Natural killer cell (primary cell): ENCODE data around the gene PXN. TPM values are rescaled to one million over a fixed set of nuclear protein-coding genes. Genes with fewer than 3 reads are reported as not detected.
"Not testable (repeated sequence)": the region's sequence is repeated elsewhere in the genome, so short reads cannot be mapped to it uniquely, and the experiment has no call there.

Experiments
- ATAC-seq, 3 donors: fragments of 150-1000 bp in 2 of 3; fragments of 200-7000 bp in 1 of 3; cut with Tn5 transposase; 1 replicate in 1 of 3; 2 replicates in 2 of 3; pipeline ENCODE4 v1.10.0; 2021; ENCODE audit warnings: mild to moderate bottlenecking in 2 of 3, moderate library complexity in 2 of 3
- DNase-seq, 2 donors: peaks; one replicate each; pipeline versions ENCODE4 v3.0.0 to v3.0.0-alpha.2; 2013 to 2021; ENCODE audit warnings: mixed read lengths in 1 of 2
- H3K27ac ChIP-seq: one replicate; pipeline ENCODE4 v1.5.1; 2013; ENCODE audit warnings: mild to moderate bottlenecking, low read length
- H3K27me3 ChIP-seq: one replicate; pipeline ENCODE4 v1.6.1; 2013; ENCODE audit warnings: low read length; ENCODE audit not compliant: control insufficient read depth, insufficient read depth
- H3K36me3 ChIP-seq: one replicate; pipeline ENCODE4 v1.6.1; 2013; ENCODE audit warnings: low read length; ENCODE audit not compliant: control insufficient read depth, insufficient read depth
- H3K4me1 ChIP-seq: one replicate; pipeline ENCODE4 v1.6.1; 2013; ENCODE audit warnings: low read length; ENCODE audit not compliant: control insufficient read depth, insufficient read depth
- H3K4me3 ChIP-seq: one replicate; pipeline ENCODE4 v1.5.1; 2013; ENCODE audit warnings: low read length
- H3K9me3 ChIP-seq: one replicate; pipeline ENCODE4 v1.6.1; 2013; ENCODE audit warnings: low read length; ENCODE audit not compliant: control insufficient read depth, insufficient read depth
- H3K27ac Mint-ChIP-seq, 2 donors: one replicate each; pipeline ENCODE4 v1.8.0; 2022; ENCODE audit warnings: mild to moderate bottlenecking in 2 of 2, mixed read lengths in 2 of 2, moderate library complexity in 1 of 2
- H3K27me3 Mint-ChIP-seq, 2 donors: one replicate each; pipeline ENCODE4 v1.8.0; 2022; ENCODE audit warnings: low read depth in 2 of 2, mixed read lengths in 2 of 2
- H3K36me3 Mint-ChIP-seq: one replicate; pipeline ENCODE4 v1.8.0; 2022; ENCODE audit warnings: mixed read lengths
- H3K4me1 Mint-ChIP-seq, 2 donors: one replicate each; pipeline ENCODE4 v1.8.0; 2022; ENCODE audit warnings: mixed read lengths in 2 of 2
- H3K4me3 Mint-ChIP-seq: one replicate; pipeline ENCODE4 v1.8.0; 2022; ENCODE audit warnings: mild to moderate bottlenecking, moderate library complexity, mixed read lengths
- H3K9me3 Mint-ChIP-seq, 2 donors: one replicate each; pipeline ENCODE4 v1.8.0; 2022; ENCODE audit warnings: mixed read lengths in 2 of 2
- CTCF ChIP-seq: fragments of 200-600 bp; IDR thresholded peaks from one replicate; pipeline ENCODE4 v1.8.0; 2022; ENCODE audit warnings: antibody characterized with exemption
- WGBS: methylation state at CpG from one replicate; pipeline ENCODE4 v1.1.7; 2013; ENCODE audit warnings: missing lambda C conversion rate; ENCODE audit not compliant: insufficient coverage; 5-methylcytosine and 5-hydroxymethylcytosine counted together
- intact Hi-C: fragments of 100-400 bp; cut with micrococcal nuclease; formaldehyde crosslinking; loops from one replicate; pipeline ENCODE4 v1.14.2; 2022
- total RNA-seq, 4 donors: library from RNA; stranded (reverse); fragments of 120-200 nt in 1 of 4; gene quantifications; one replicate each; pipeline versions ENCODE4 v1.2.3 to v1.2.4, GENCODE V29; 2013 to 2022

The PXN gene
- total RNA-seq, 3 donors from 2014 or later (not counting 1 experiment from before 2014, with no cell fraction given), result 436 to 504 (median 478) TPM

- H3K27ac Mint-ChIP-seq, result peak overlapping the region in 1 of 2 donors; percentile 63
- WGBS, result 100% methylated on average over 1 of the region's 1 CpG
- intact Hi-C loops, result no loop called here
- no peak overlapping the region for H3K4me3 Mint-ChIP-seq
- H3K36me3 Mint-ChIP-seq, result no peaks in the 10 kb centered on the region
- H3K27me3 Mint-ChIP-seq, result no peaks in the 10 kb centered on the region
- TF ChIP-seq CTCF, result no peak
- Histone ChIP-seq H3K27ac (no peak overlapping the region), H3K4me3 (no peak overlapping the region), H3K4me1 (peaks cover 37% of the 10 kb centered on the region), H3K27me3 (no peaks in the 10 kb centered on the region), H3K36me3 (peaks cover 30% of the 10 kb centered on the region), H3K9me3 (no peaks in the 10 kb centered on the region)
- DNase-seq (no peak), ATAC-seq (no peak)
- H3K4me1 Mint-ChIP-seq, result peaks cover 27 to 39% of the 10 kb centered on the region in 2 donors
- no peaks in the 10 kb centered on the region for H3K9me3 Mint-ChIP-seq
Measured at GRCh38 chr12:120196363-120196762, 69.2 kb downstream of the PXN start.

GRCh38 chr12:120194534-120195395 is 70.8 kb downstream of the PXN start, which contains the start of gene GCN1:
GCN1 (minus strand) TSS chr12:120194715; CDS start chr12:120194697, 18 bp downstream.
- Histone ChIP-seq H3K27me3 (no peaks in the 10 kb centered on the region), H3K9me3 (no peaks in the 10 kb centered on the region), H3K27ac (peak within 1 kb of the TSS; percentile 75), H3K36me3 (peaks cover 36% of the 10 kb centered on the region), H3K4me1 (peaks cover 29% of the 10 kb centered on the region), H3K4me3 (peak within 1 kb of the TSS; percentile 45)
- peak; percentile 93 to 95 (median 93) for ATAC-seq
- no peaks in the 10 kb centered on the region for H3K27me3 Mint-ChIP-seq
- peak within 1 kb of the TSS; percentile 80 to 87 for H3K27ac Mint-ChIP-seq
- intact Hi-C loops, result no loop called here
- peak within 1 kb of the TSS; percentile 93 for H3K4me3 Mint-ChIP-seq
- DNase-seq, result peak; percentile 89 to 93
- no peak for TF ChIP-seq CTCF
- H3K36me3 Mint-ChIP-seq, result no peaks in the 10 kb centered on the region
- peaks cover 12 to 25% of the 10 kb centered on the region in 2 donors for H3K4me1 Mint-ChIP-seq
- 3% methylated on average over 62 of the region's 62 CpGs for WGBS
- H3K9me3 Mint-ChIP-seq, result no peaks in the 10 kb centered on the region

GRCh38 chr12:120194226-120194533 is 71.3 kb downstream of the PXN start:
- no peak for TF ChIP-seq CTCF
- Mint-ChIP-seq H3K4me3 (peak overlapping the region; percentile 93), H3K27ac (peak overlapping the region; percentile 80 to 87), H3K36me3 (no peaks in the 10 kb centered on the region), H3K27me3 (no peaks in the 10 kb centered on the region), H3K4me1 (peaks cover 9 to 22% of the 10 kb centered on the region in 2 donors), H3K9me3 (no peaks in the 10 kb centered on the region)
- no peaks in the 10 kb centered on the region for H3K9me3 ChIP-seq
- H3K27ac ChIP-seq, result peak overlapping the region; percentile 1
- DNase-seq, result no peak
- WGBS, result under 1% methylated on average over 18 of the region's 18 CpGs
- peak in 2 of 3 donors; percentile 45 to 46 for ATAC-seq
- no peaks in the 10 kb centered on the region for H3K27me3 ChIP-seq
- H3K36me3 ChIP-seq, result peaks cover 40% of the 10 kb centered on the region
- peak overlapping the region; percentile 45 for H3K4me3 ChIP-seq
- intact Hi-C loops, result no loop called here
- peaks cover 25% of the 10 kb centered on the region for H3K4me1 ChIP-seq

GRCh38 chr12:120193286-120193685 is 72.2 kb downstream of the PXN start:
- not testable (repeated sequence) for ATAC-seq, H3K9me3 ChIP-seq, H3K27me3 Mint-ChIP-seq, H3K27ac Mint-ChIP-seq, H3K9me3 Mint-ChIP-seq, H3K4me3 ChIP-seq, H3K27me3 ChIP-seq, DNase-seq, H3K27ac ChIP-seq, H3K36me3 Mint-ChIP-seq
- intact Hi-C loops, result loop anchor here (2.0 kb wide), 1 partner anchor 18 kb away; no protein-coding TSS in a partner anchor
- peaks cover 7 to 20% of the 10 kb centered on the region in 2 donors for H3K4me1 Mint-ChIP-seq
- Histone ChIP-seq H3K4me1 (peaks cover 22% of the 10 kb centered on the region), H3K36me3 (peaks cover 36% of the 10 kb centered on the region)
- peak overlapping the region; percentile 93 for H3K4me3 Mint-ChIP-seq
- WGBS, result 81% methylated on average over 8 of the region's 8 CpGs
